NCI-H2196 (cell line): ENCODE results near the gene TMIE.

Source experiments
- DNase-seq: peaks from one replicate; lab custom pipeline; 2025; ENCODE audit not compliant: unreplicated experiment; lab: John Stamatoyannopoulos, UW

TMIE gene

GRCh38 chr3:46756642-46757041 is 55.5 kb downstream of the TMIE start:
- DNase-seq = no peak

GRCh38 chr3:46759239-46760167 is 58.3 kb downstream of the TMIE start:
- no peak for DNase-seq
